Activated CD8-positive, alpha-beta memory T cell treated with anti-CD3 and anti-CD28 coated beads, Interleukin-2, amount 10 ng/mL, durations not matched to agents 7 days and 5 days (primary cell): ENCODE results near the gene TTLL1. TPM values are rescaled to one million over a fixed set of nuclear protein-coding genes. Genes with fewer than 3 reads are reported as not detected.
"Not testable (repeated sequence)": the region's sequence is repeated elsewhere in the genome, so short reads cannot be mapped to it uniquely, and the experiment has no call there.

Source experiments
- ATAC-seq: fragments of 150-1000 bp; cut with Tn5 transposase; one replicate; pipeline ENCODE4 v1.10.0; 2021; ENCODE audit warnings: moderate library complexity
- CTCF ChIA-PET: fragments of 350-600 bp; sonication (Branson Sonifier 250); formaldehyde crosslinking; loops from one replicate; lab custom pipeline; 2021; ENCODE audit warnings: antibody characterized with exemption; lab: Charles Lee
- DNase-seq: peaks from one replicate; pipeline ENCODE4 v3.0.0-alpha.2; 2020
- H3K27ac Mint-ChIP-seq: one replicate; pipeline ENCODE4 v1.8.0; 2021; ENCODE audit warnings: mild to moderate bottlenecking, mixed read lengths
- H3K27me3 Mint-ChIP-seq: one replicate; pipeline ENCODE4 v1.8.0; 2021; ENCODE audit warnings: mixed read lengths
- H3K36me3 Mint-ChIP-seq: one replicate; pipeline ENCODE4 v1.8.0; 2021; ENCODE audit warnings: mild to moderate bottlenecking, mixed read lengths
- H3K4me1 Mint-ChIP-seq: one replicate; pipeline ENCODE4 v1.8.0; 2021; ENCODE audit warnings: mixed read lengths
- H3K4me3 Mint-ChIP-seq: one replicate; pipeline ENCODE4 v1.8.0; 2021; ENCODE audit warnings: mild to moderate bottlenecking, moderate library complexity, mixed read lengths
- H3K9me3 Mint-ChIP-seq: one replicate; pipeline ENCODE4 v1.8.0; 2022; ENCODE audit warnings: low read depth, mixed read lengths
- total RNA-seq, 2 experiments: library from RNA; stranded (reverse); gene quantifications; one replicate each; pipeline ENCODE4 v1.2.3, GENCODE V29; 2021

TTLL1 gene
- total RNA-seq, 2 experiments from 2014 or later = 9.1 to 9.9 TPM

DNA sequence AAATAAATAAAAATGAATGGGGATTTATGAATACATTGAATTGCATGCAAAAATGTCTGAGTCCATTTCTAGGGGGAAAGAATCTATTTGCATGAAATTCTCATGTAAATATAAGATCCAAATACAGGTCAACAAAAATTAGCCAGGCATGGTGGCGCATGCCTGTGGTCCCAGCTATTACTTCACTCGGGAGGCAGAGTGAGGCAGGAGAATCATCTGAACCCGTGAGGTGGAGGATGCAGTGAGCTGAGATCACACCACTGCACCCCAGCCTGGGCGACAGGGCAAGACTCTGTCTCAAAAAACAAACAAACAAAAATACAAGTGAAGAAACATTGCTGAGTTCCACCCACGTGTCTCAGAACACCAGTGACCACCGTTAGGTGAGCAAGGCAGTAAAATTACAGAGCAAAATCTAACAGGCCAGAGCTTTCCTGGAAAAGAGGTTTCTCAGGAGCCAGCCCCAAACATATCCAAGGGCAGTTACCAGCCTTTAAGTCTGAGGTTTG lies 91.6 kb downstream of the TTLL1 start:
- CTCF ChIA-PET = interaction anchor here (0.7 to 1.2 kb wide), 2 partner anchors 10 to 130 kb away, joined by 3 read pairs; no protein-coding TSS in a partner anchor
- H3K4me3 Mint-ChIP-seq = no peak overlapping the region
- H3K36me3 Mint-ChIP-seq = peaks cover 3% of the 10 kb centered on the region
- no peak for ATAC-seq
- H3K4me1 Mint-ChIP-seq = peaks cover 62% of the 10 kb centered on the region
- H3K9me3 Mint-ChIP-seq = no peaks in the 10 kb centered on the region
- H3K27ac Mint-ChIP-seq = peak overlapping the region; percentile 38
- no peak for DNase-seq
- no peaks in the 10 kb centered on the region for H3K27me3 Mint-ChIP-seq

DNA sequence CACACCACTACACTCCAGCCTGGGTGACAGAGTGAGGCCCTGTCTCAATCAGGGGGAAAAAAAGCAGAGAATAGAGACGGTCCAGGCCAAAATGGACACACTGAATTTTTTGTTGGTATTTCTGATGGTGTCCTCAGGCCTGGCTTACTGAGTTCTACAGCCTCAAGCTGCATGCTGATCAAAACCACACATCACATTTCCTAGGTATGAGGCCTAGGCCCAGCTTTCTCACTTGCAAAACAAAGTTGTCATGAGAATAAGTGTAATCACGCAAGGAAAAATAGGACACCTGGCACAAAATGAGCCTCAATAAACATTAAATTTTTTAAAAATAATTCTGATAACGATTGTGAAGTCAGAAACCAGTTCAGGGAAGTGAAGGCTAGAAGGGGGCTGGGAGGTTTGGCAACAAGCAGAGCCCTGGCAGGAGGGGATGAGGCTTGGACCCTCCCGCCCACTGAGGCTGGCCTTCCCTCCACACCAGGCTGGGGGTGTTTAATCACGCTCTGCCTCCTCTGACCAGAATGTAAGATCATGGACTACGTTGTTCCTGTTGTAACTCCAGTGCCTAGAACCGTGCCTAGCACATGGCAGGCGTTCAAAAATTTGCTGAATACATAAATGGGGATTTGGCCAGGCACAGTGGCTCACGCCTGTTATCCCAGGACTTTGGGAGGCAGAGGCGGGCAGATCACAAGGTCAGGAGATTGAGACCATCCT lies 92.4 kb downstream of the TTLL1 start:
- Mint-ChIP-seq H3K4me1 (peaks cover 57% of the 10 kb centered on the region), H3K4me3 (no peak overlapping the region), H3K36me3 (peaks cover 7% of the 10 kb centered on the region), H3K9me3 (no peaks in the 10 kb centered on the region), H3K27me3 (no peaks in the 10 kb centered on the region), H3K27ac (no peak overlapping the region)
- CTCF ChIA-PET = interaction anchor here (0.7 to 1.2 kb wide), 2 partner anchors 11 to 129 kb away, joined by 3 read pairs; no protein-coding TSS in a partner anchor
- DNase-seq (no peak), ATAC-seq (no peak)

GRCh38 chr22:42995654-42996053 lies 93.5 kb downstream of the TTLL1 start:
- H3K4me3 Mint-ChIP-seq, DNase-seq, H3K9me3 Mint-ChIP-seq, CTCF ChIA-PET, ATAC-seq, H3K36me3 Mint-ChIP-seq, H3K27ac Mint-ChIP-seq, H3K27me3 Mint-ChIP-seq: not testable (repeated sequence)
- peaks cover 46% of the 10 kb centered on the region for H3K4me1 Mint-ChIP-seq

GRCh38 chr22:42994917-42995562 lies 94.2 kb downstream of the TTLL1 start:
- no peak overlapping the region for H3K27ac Mint-ChIP-seq
- no peaks in the 10 kb centered on the region for H3K27me3 Mint-ChIP-seq
- no peaks in the 10 kb centered on the region for H3K9me3 Mint-ChIP-seq
- no peak for DNase-seq
- ATAC-seq = no peak
- no peak overlapping the region for H3K4me3 Mint-ChIP-seq
- peaks cover 43% of the 10 kb centered on the region for H3K4me1 Mint-ChIP-seq
- H3K36me3 Mint-ChIP-seq = peaks cover 7% of the 10 kb centered on the region
- CTCF ChIA-PET = no interaction called here

DNA sequence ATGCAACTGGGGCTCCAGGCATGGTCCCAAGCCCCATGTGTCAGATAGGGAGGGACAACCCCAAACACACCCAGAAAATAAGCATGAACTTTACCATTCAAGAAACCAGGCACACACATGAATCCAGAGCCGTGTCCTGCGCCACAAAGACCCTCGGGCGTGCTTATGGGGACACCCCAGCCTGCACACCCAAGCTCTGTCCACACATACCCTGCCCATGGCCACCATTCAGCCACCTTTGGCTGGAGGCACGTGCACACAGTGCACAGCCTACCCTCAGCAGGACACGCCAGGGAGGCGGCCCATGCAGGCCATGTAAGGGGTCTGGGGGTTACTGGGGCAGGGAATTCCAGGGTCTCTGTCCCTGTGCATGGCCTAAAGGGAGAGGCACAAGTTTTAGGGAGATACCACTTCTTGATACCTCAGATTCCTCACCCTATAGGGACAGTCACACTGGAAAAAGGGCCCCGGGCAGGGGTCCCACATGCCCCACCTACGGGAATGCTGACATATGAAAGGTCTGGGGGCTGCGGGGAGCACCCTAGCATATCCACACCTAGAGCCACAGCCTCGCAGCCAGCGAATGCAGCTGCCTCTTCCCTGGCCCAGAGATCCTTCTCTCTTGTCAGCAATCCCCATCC lies 94.8 kb downstream of the TTLL1 start:
- no peaks in the 10 kb centered on the region for H3K27me3 Mint-ChIP-seq
- H3K4me1 Mint-ChIP-seq = peaks cover 36% of the 10 kb centered on the region
- peaks cover 7% of the 10 kb centered on the region for H3K36me3 Mint-ChIP-seq
- DNase-seq (no peak), ATAC-seq (no peak)
- CTCF ChIA-PET = no interaction called here
- no peak overlapping the region for H3K27ac Mint-ChIP-seq
- H3K9me3 Mint-ChIP-seq = no peaks in the 10 kb centered on the region
- no peak overlapping the region for H3K4me3 Mint-ChIP-seq

GRCh38 chr22:42993651-42994275 lies 95.4 kb downstream of the TTLL1 start:
- CTCF ChIA-PET = interaction anchor here (0.7 kb wide), 1 partner anchor 15 kb away, joined by 3 read pairs; no protein-coding TSS in a partner anchor
- DNase-seq (no peak), ATAC-seq (no peak)
- Mint-ChIP-seq H3K4me3 (no peak overlapping the region), H3K4me1 (peaks cover 30% of the 10 kb centered on the region), H3K27me3 (no peaks in the 10 kb centered on the region), H3K36me3 (peaks cover 7% of the 10 kb centered on the region), H3K9me3 (no peaks in the 10 kb centered on the region), H3K27ac (no peak overlapping the region)

DNA sequence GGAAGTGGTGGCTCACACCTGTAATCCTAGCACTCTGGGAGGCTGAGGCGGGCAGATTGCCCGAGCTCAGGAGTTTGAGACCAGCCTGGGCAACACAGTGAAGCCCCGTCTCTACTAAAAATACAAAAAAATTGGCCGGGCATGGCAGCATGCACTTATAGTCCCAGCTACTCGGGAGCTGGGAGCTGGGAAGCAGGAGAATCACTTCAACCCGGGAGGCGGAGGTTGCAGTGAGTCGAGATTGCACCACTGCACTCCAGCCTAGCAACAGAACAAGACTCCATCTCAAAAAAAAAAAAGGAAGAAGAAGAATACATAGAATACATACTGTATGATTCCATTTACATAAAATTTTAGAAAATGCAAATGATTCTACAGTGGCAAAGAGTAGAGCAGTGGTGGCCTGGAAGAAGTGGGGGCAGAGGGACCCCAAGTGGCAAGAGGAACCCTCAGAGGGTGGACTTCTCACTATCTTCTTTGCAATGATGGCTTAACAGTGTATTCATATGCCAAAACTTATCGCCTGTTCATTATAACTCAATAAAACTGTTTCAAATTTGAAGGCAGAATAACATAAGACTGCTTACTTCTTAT lies 96.2 kb downstream of the TTLL1 start:
- no peak for ATAC-seq
- H3K4me3 Mint-ChIP-seq = no peak overlapping the region

GRCh38 chr22:42992092-42992491 lies 97.1 kb downstream of the TTLL1 start:
- no peak for DNase-seq
- Mint-ChIP-seq H3K36me3 (peaks cover 7% of the 10 kb centered on the region), H3K27ac (no peak overlapping the region), H3K9me3 (no peaks in the 10 kb centered on the region), H3K27me3 (no peaks in the 10 kb centered on the region), H3K4me1 (peaks cover 16% of the 10 kb centered on the region), H3K4me3 (no peak overlapping the region)
- CTCF ChIA-PET = interaction anchor here (1.4 kb wide), 1 partner anchor 12 kb away, joined by 4 read pairs; no protein-coding TSS in a partner anchor
- ATAC-seq = no peak

More for the DNA sequence above, 96.2 kb downstream of the TTLL1 start:
- no peak for DNase-seq
- CTCF ChIA-PET = interaction anchor here (0.7 kb wide), 1 partner anchor 15 kb away, joined by 3 read pairs; no protein-coding TSS in a partner anchor
- no peak overlapping the region for H3K27ac Mint-ChIP-seq
- peaks cover 7% of the 10 kb centered on the region for H3K36me3 Mint-ChIP-seq
- H3K9me3 Mint-ChIP-seq = no peaks in the 10 kb centered on the region
- H3K27me3 Mint-ChIP-seq = no peaks in the 10 kb centered on the region
- peaks cover 22% of the 10 kb centered on the region for H3K4me1 Mint-ChIP-seq

GRCh38 chr22:42991010-42991651 lies 98.1 kb downstream of the TTLL1 start:
- Mint-ChIP-seq H3K27ac (no peak overlapping the region), H3K9me3 (no peaks in the 10 kb centered on the region), H3K27me3 (no peaks in the 10 kb centered on the region), H3K4me1 (peaks cover 9% of the 10 kb centered on the region), H3K4me3 (no peak overlapping the region), H3K36me3 (peaks cover 7% of the 10 kb centered on the region)
- no peak for ATAC-seq
- CTCF ChIA-PET = interaction anchor here (1.4 kb wide), 1 partner anchor 11 kb away, joined by 4 read pairs; no protein-coding TSS in a partner anchor
- DNase-seq = no peak

DNA sequence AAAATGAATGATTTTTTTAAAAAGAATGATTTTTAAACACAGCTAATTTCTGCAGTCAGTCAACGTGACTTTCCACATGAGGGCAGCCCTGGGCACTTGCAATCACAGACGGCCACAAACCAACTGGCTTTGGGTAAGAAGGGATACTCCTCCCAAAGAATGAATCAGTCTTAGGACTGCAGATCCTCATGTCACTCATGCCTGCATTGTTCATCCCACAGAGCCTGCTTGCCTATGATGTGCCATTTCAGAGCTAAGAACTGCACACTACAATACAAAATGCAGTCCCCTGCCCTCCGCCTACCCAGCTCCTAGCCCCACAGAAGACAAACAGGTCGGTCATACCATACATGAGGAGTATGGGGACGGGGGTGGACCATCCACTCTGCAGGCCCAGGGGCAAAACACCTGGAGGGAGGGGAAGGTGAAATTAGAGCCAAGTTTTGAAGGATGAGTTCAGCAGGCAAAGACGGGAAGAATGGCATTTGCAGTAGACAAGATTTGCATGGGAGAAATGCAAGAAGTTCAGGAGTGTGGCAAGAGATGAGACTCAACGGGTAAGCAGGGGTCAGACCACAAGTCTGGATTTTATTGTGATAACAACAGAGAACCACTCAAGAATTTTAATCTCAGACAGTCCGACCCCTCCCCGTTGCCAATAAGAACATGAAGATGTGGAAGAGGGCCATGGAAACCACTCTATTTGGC lies 98.9 kb downstream of the TTLL1 start:
- Mint-ChIP-seq H3K4me1 (peaks cover 9% of the 10 kb centered on the region), H3K9me3 (no peaks in the 10 kb centered on the region), H3K4me3 (no peak overlapping the region), H3K36me3 (peaks cover 7% of the 10 kb centered on the region), H3K27ac (no peak overlapping the region), H3K27me3 (no peaks in the 10 kb centered on the region)
- CTCF ChIA-PET = no interaction called here
- DNase-seq (no peak), ATAC-seq (no peak)
